SK-N-MC (cell line): ENCODE data around the gene MTSS2.

ENCODE experiments used
- EZH2 ChIP-seq: fragments of 200-600 bp; sonication (generic); IDR thresholded peaks from one replicate; pipeline ENCODE4 v1.6.1; 2017; ENCODE audit warnings: antibody characterized with exemption
- FOXP2 ChIP-seq: optimal IDR thresholded peaks from 2 replicates; pipeline ENCODE3; 2011; ENCODE audit warnings: mild to moderate bottlenecking, moderate library complexity; ENCODE audit not compliant: insufficient read depth; ENCODE audit errors: extremely low read length, control extremely low read depth
- POLR2AphosphoS5 ChIP-seq: IDR thresholded peaks from 2 replicates; pipeline ENCODE4 v1.6.1; 2012; ENCODE audit warnings: mild to moderate bottlenecking, low read depth, low read length, borderline replicate concordance

DNA sequence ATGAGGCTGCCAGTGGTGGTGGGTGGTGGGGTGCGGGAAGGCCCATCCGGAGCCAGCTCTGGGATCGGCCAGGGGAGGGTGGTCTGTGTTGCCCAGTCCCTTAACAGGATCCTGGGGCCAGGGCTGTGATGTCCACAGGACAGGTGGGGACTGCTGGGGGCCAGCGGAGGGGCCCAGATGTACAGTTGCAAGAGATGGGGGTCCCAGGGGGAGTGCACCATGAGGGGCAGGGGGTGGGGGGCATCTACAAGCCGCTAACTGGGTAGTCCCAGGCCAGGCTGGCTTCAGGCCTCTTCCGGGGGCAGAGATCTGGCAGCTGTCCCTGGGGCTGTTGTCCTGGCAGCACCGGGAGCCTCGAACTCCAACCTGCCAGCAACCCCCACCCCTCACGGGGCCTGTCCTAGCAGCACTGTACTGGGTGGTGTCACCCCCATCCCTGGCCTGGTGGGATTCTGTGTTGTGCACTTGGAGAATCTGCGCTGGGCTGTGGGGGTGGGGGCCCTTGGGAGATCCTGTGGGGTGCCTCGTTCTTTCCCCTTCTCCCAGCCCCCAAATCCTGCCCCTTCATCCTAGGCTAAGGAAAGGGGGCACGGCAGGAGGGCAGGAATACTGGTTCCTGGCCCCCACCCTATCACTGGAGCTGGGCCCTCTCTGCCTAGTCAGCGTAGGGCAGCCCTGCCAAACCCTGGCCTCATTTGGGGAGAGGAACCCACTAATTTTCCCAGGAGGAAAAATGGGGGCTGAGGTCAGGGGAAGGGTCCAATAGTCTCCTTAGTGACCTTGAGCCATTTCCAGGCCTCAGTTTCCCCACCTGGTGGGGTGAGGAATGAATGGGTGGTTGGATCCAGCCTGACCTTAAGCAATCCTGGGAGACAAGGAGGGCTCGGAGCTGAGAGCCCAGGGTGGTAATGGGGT, 1.4 kb downstream of the MTSS2 start:
- TF ChIP-seq EZH2 (no peak), POLR2AphosphoS5 (no peak), FOXP2 (no peak)
